Endothelial cell of umbilical vein (primary cell): ENCODE measurements around the gene KRTAP11-1. TPM values are rescaled to one million over a fixed set of nuclear protein-coding genes. Genes with fewer than 3 reads are reported as not detected.

Source experiments
- BruUV-seq: library from RNA; stranded (reverse); fragments of 400-500 nt; replicated peaks from 2 replicates; lab custom pipeline; 2021; lab: Mats Ljungman, UMichigan
- CTCF ChIA-PET: fragments of 300-600, 350-600 bp; sonication (Branson Sonifier 250); formaldehyde crosslinking; loops from one replicate; lab custom pipeline; 2021; ENCODE audit warnings: antibody characterized with exemption, inconsistent platforms; lab: Charles Lee
- POLR2A ChIA-PET: fragments of 300-600, 350-600 bp; sonication (Branson Sonifier 250); formaldehyde crosslinking; loops from one replicate; lab custom pipeline; 2021; ENCODE audit warnings: antibody characterized with exemption, inconsistent platforms; lab: Charles Lee
- DNase-seq: peaks from one replicate; pipeline ENCODE4 v3.0.0-alpha.2; 2011; ENCODE audit warnings: low read depth, low spot score
- FAIRE-seq: peaks from 2 replicates; lab custom pipeline; 2011; peaks lifted over from hg19 to GRCh38; lab: Jason Lieb, UNC
- H2AFZ ChIP-seq: 2 replicates; pipeline ENCODE4 v1.6.0; 2012; ENCODE audit warnings: low read depth, low read length, control low read depth, inconsistent platforms
- H3K27ac ChIP-seq: 2 replicates; pipeline ENCODE4 v1.5.1; 2011; ENCODE audit warnings: low read depth, mild to moderate bottlenecking, control low read depth, low read length, moderate library complexity; ENCODE audit not compliant: insufficient read depth
- H3K27me3 ChIP-seq, 2 experiments: 2 replicates each; pipeline versions ENCODE4 v1.6.0 to v1.6.1; 2011; ENCODE audit warnings: low read length in 2 of 2, mixed read lengths in 1 of 2; ENCODE audit not compliant: control insufficient read depth in 2 of 2, insufficient read depth in 2 of 2
- H3K36me3 ChIP-seq, 2 experiments: 2 replicates in 1 of 2; 3 replicates in 1 of 2; pipeline ENCODE4 v1.5.1; 2011; ENCODE audit warnings: low read length in 2 of 2, mild to moderate bottlenecking in 1 of 2, moderate library complexity in 1 of 2; ENCODE audit not compliant: control insufficient read depth in 2 of 2, insufficient read depth in 2 of 2; ENCODE audit errors: extremely low read depth in 1 of 2
- H3K4me1 ChIP-seq: 3 replicates; pipeline ENCODE4 v1.5.1; 2011; ENCODE audit warnings: mild to moderate bottlenecking, low read length; ENCODE audit not compliant: control insufficient read depth, insufficient read depth; ENCODE audit errors: extremely low read depth
- H3K4me2 ChIP-seq: 2 replicates; pipeline ENCODE4 v1.6.1; 2011; ENCODE audit warnings: low read length, control low read depth, mixed read lengths; ENCODE audit not compliant: insufficient read depth
- H3K4me3 ChIP-seq, 3 experiments: fragments of 200-600 bp in 1 of 3; sonication (generic), shearing (Covaris generic) in 1 of 3; replicated peaks in 1 of 3; 2 replicates each; pipeline ENCODE4 v1.5.1; 2011 to 2016; ENCODE audit warnings: control low read depth in 3 of 3, low read length in 3 of 3, mild to moderate bottlenecking in 2 of 3, inconsistent platforms in 1 of 3, low read depth in 1 of 3, moderate library complexity in 1 of 3; ENCODE audit not compliant: insufficient read depth in 1 of 3
- H3K79me2 ChIP-seq: 2 replicates; pipeline ENCODE4 v1.6.0; 2012; ENCODE audit warnings: low read length, inconsistent platforms; ENCODE audit not compliant: control insufficient read depth, insufficient read depth
- H3K9ac ChIP-seq: replicated peaks from 2 replicates; pipeline ENCODE3; 2011; ENCODE audit warnings: low read length, control low read depth; ENCODE audit not compliant: insufficient read depth; ENCODE audit errors: extremely low read depth
- H3K9me1 ChIP-seq: replicated peaks from 3 replicates; pipeline ENCODE4 v1.6.0; 2011; ENCODE audit warnings: mild to moderate bottlenecking, low read length; ENCODE audit not compliant: control insufficient read depth, insufficient read depth; ENCODE audit errors: extremely low read depth
- H3K9me3 ChIP-seq: replicated peaks from 2 replicates; pipeline ENCODE4 v1.5.1; 2012; ENCODE audit warnings: low read length, inconsistent platforms; ENCODE audit not compliant: control insufficient read depth, insufficient read depth
- H4K20me1 ChIP-seq: replicated peaks from 2 replicates; pipeline ENCODE3; 2011; ENCODE audit warnings: mild to moderate bottlenecking, low read length; ENCODE audit not compliant: control insufficient read depth, insufficient read depth; ENCODE audit errors: extremely low read depth
- EZH2 ChIP-seq: IDR thresholded peaks from 2 replicates; pipeline ENCODE4 v1.6.1; 2012; ENCODE audit warnings: borderline replicate concordance, low read depth, mild to moderate bottlenecking, moderate library complexity, low read length, inconsistent platforms; ENCODE audit not compliant: severe bottlenecking
- FOS ChIP-seq: IDR thresholded peaks from 2 replicates; pipeline ENCODE4 v1.6.1; 2011; ENCODE audit warnings: mild to moderate bottlenecking, low read length, moderate library complexity, borderline replicate concordance; ENCODE audit not compliant: insufficient read depth
- GATA2 ChIP-seq: IDR thresholded peaks from 2 replicates; pipeline ENCODE4 v1.7.0; 2011; ENCODE audit warnings: low read depth, mild to moderate bottlenecking, moderate library complexity, mixed read lengths, low read length; ENCODE audit not compliant: insufficient read length, insufficient read depth
- JUN ChIP-seq: IDR thresholded peaks from 2 replicates; pipeline ENCODE4 v1.6.1; 2011; ENCODE audit warnings: borderline replicate concordance, low read depth; ENCODE audit not compliant: insufficient read length, insufficient read depth
- MYC ChIP-seq: IDR thresholded peaks from one replicate; pipeline ENCODE4 v1.6.1; 2011; ENCODE audit warnings: mild to moderate bottlenecking, low read depth, low read length
- POLR2A ChIP-seq: IDR thresholded peaks from 2 replicates; pipeline ENCODE4 v1.6.1; 2012; ENCODE audit warnings: low read depth, mild to moderate bottlenecking, control low read depth, low read length
- POLR2AphosphoS5 ChIP-seq: IDR thresholded peaks from 2 replicates; pipeline ENCODE4 v1.6.1; 2012; ENCODE audit warnings: low read depth, mild to moderate bottlenecking, control low read depth, low read length, moderate library complexity; ENCODE audit not compliant: insufficient read depth
- dilution Hi-C: fragments of 300-500 bp; cut with MboI; formaldehyde crosslinking; loops from one replicate; pipeline ENCODE4 v1.15.0; 2019; ENCODE audit warnings: low sequenced_read_pairs; ENCODE audit not compliant: extremely low pct_ligation_motif_present
- intact Hi-C: fragments of 100-400 bp; cut with micrococcal nuclease; formaldehyde crosslinking; loops from one replicate; pipeline ENCODE4 v1.10.0; 2022
- polyA plus RNA-seq, 4 experiments: library from polyadenylated mRNA; depleted of rRNA in 3 of 4; stranded (reverse) in 3 of 4; unstranded in 1 of 4; fragments of >200 nt; gene quantifications; 2 replicates each; pipeline versions ENCODE4 v1.2.1 to v1.2.3, GENCODE V29; 2011 to 2012; ENCODE audit warnings: missing spikeins in 1 of 4
- total RNA-seq: library from RNA; stranded (reverse); gene quantifications from 2 replicates; pipeline ENCODE4 v1.2.3, GENCODE V29; 2021
- TF ChIP-seq, protein P1 (sequence below), 2 donors: IDR thresholded peaks; 1 replicate in 1 of 2; 2 replicates in 1 of 2; pipeline ENCODE4 v1.5.1; 2011; ENCODE audit warnings: low read length in 2 of 2, mild to moderate bottlenecking in 2 of 2, moderate library complexity in 2 of 2, control low read depth in 1 of 2, inconsistent platforms in 1 of 2, low read depth in 1 of 2; ENCODE audit not compliant: insufficient read depth in 1 of 2; ENCODE audit errors: extremely low read depth in 1 of 2
- TF ChIP-seq, protein P2 (sequence below): IDR thresholded peaks from 2 replicates; pipeline ENCODE4 v1.6.1; 2011; ENCODE audit not compliant: insufficient read depth, insufficient read length

KRTAP11-1 gene
- total and polyA plus RNA-seq, 2 donors (not counting 3 experiments of a cell fraction or from before 2014, with no cell fraction given), result not detected

DNA sequence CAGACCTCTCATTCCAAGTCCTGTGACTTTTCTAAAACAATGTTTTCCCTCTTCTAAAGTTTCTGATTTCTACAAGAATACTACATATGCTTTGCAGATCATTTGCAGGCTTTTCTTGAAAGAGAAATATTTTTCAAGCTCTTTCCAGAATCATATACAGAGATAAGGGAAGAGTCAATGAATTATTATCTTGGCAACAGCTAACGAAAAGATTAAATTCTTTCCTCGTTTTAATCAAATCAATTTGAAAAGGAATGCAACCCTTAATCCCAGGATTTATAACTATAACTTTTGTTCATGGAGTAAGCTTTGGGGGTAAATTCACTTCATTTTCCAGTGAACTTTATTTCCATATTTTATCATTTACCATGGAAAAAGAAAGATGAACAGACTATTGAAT lies 6.9 kb downstream of the KRTAP11-1 start:
- CTCF ChIA-PET, result no interaction called here

DNA sequence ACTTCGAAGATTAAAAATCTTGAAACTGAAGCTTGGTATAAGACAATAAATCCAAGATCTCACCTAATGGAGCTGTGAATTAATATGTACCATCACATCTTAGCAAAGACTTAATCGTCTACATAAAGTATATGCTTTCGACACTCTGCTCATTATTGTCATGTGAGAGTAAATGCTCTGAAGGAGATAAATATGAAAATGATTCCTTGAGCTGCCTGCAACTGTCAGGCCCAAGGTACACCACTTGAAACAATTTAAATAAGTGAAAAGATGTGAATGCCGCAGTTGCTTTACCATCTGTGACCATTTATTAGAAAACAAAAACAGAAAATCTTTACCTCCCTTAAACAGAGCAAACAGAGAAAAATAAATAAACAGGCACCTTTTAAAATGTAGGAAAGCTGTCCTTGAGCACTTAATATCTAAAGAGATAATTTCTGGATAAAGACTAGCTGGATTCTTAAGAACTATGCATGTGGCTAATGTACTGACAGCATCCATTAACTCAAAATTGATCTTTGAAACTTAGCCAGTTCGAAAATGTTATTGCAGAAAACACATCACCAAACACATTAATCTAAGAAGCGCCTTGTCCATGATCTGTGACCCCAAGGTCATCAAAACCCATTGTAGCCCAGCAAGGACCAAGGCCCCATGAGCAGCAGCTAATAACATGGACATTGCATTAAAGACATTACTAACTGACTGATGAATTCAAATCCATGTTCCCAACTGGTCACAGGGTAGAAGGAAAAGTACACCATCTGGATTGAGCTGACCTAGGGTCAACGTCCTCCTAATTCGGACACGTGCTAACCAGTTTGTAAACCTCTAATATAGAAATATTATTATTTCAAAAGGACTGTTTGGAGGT lies 33.5 kb downstream of the KRTAP11-1 start:
- intact Hi-C loops (no loop called here), dilution Hi-C loops (no loop called here)
- Histone ChIP-seq H3K4me3 (no peak overlapping the region), H4K20me1 (no peaks in the 10 kb centered on the region), H3K9me3 (no peaks in the 10 kb centered on the region), H3K79me2 (no peaks in the 10 kb centered on the region), H3K9ac (no peak overlapping the region), H3K27ac (no peak overlapping the region), H3K4me1 (no peaks in the 10 kb centered on the region), H2AFZ (no peak overlapping the region), H3K36me3 (no peaks in the 10 kb centered on the region), H3K4me2 (no peak overlapping the region), H3K27me3 (no peaks in the 10 kb centered on the region), H3K9me1 (no peaks in the 10 kb centered on the region)
- DNase-seq (no peak), FAIRE-seq (no peak)
- CTCF ChIA-PET, result no interaction called here
- no peak for TF ChIP-seq GATA2
- TF ChIP-seq, protein P1, sequence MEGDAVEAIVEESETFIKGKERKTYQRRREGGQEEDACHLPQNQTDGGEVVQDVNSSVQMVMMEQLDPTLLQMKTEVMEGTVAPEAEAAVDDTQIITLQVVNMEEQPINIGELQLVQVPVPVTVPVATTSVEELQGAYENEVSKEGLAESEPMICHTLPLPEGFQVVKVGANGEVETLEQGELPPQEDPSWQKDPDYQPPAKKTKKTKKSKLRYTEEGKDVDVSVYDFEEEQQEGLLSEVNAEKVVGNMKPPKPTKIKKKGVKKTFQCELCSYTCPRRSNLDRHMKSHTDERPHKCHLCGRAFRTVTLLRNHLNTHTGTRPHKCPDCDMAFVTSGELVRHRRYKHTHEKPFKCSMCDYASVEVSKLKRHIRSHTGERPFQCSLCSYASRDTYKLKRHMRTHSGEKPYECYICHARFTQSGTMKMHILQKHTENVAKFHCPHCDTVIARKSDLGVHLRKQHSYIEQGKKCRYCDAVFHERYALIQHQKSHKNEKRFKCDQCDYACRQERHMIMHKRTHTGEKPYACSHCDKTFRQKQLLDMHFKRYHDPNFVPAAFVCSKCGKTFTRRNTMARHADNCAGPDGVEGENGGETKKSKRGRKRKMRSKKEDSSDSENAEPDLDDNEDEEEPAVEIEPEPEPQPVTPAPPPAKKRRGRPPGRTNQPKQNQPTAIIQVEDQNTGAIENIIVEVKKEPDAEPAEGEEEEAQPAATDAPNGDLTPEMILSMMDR (IDR thresholded peaks at IDR 0.05; ENCODE audit: extremely low read depth in 1 of 2, insufficient read depth in 1 of 2, low read depth in 1 of 2, low read length in 2 of 2), result no peak
- no peak for TF ChIP-seq EZH2
- TF ChIP-seq POLR2AphosphoS5, result no peak
- TF ChIP-seq, protein P2, sequence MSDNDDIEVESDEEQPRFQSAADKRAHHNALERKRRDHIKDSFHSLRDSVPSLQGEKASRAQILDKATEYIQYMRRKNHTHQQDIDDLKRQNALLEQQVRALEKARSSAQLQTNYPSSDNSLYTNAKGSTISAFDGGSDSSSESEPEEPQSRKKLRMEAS, result no peak
- no peak for TF ChIP-seq MYC
- TF ChIP-seq JUN, result no peak
- no peak for TF ChIP-seq FOS
- TF ChIP-seq POLR2A, result no peak
- POLR2A ChIA-PET, result no interaction called here
- BruUV-seq, result no TSS peak

More for the DNA sequence above, 6.9 kb downstream of the KRTAP11-1 start:
- Histone ChIP-seq H4K20me1 (no peaks in the 10 kb centered on the region), H3K4me2 (no peak overlapping the region), H3K4me1 (no peaks in the 10 kb centered on the region), H2AFZ (no peak overlapping the region), H3K4me3 (no peak overlapping the region), H3K27ac (no peak overlapping the region), H3K9ac (no peak overlapping the region), H3K27me3 (no peaks in the 10 kb centered on the region), H3K9me1 (no peaks in the 10 kb centered on the region), H3K9me3 (peaks cover 5% of the 10 kb centered on the region), H3K36me3 (no peaks in the 10 kb centered on the region), H3K79me2 (no peaks in the 10 kb centered on the region)
- dilution Hi-C loops (no loop called here), intact Hi-C loops (no loop called here)
- BruUV-seq, result no TSS peak
- no peak for DNase-seq
- POLR2A ChIA-PET, result no interaction called here
- FAIRE-seq, result no peak
- TF ChIP-seq POLR2AphosphoS5 (no peak), MYC (no peak)
- TF ChIP-seq, protein P1 (IDR thresholded peaks at IDR 0.05; ENCODE audit: extremely low read depth in 1 of 2, insufficient read depth in 1 of 2, low read depth in 1 of 2, low read length in 2 of 2), result no peak
